Endothelial cell of umbilical vein (primary cell): Measurements from ENCODE around the gene ADM5. TPM values are rescaled to one million over a fixed set of nuclear protein-coding genes. Genes with fewer than 3 reads are reported as not detected.

Source experiments
- BruUV-seq: library from RNA; stranded (reverse); fragments of 400-500 nt; replicated peaks from 2 replicates; lab custom pipeline; 2021; lab: Mats Ljungman, UMichigan
- CTCF ChIA-PET: fragments of 300-600, 350-600 bp; sonication (Branson Sonifier 250); formaldehyde crosslinking; loops from one replicate; lab custom pipeline; 2021; ENCODE audit warnings: antibody characterized with exemption, inconsistent platforms; lab: Charles Lee
- POLR2A ChIA-PET: fragments of 300-600, 350-600 bp; sonication (Branson Sonifier 250); formaldehyde crosslinking; loops from one replicate; lab custom pipeline; 2021; ENCODE audit warnings: antibody characterized with exemption, inconsistent platforms; lab: Charles Lee
- DNase-seq: peaks from one replicate; pipeline ENCODE4 v3.0.0-alpha.2; 2011; ENCODE audit warnings: low read depth, low spot score
- FAIRE-seq: peaks from 2 replicates; lab custom pipeline; 2011; peaks lifted over from hg19 to GRCh38; lab: Jason Lieb, UNC
- H2AFZ ChIP-seq: 2 replicates; pipeline ENCODE4 v1.6.0; 2012; ENCODE audit warnings: low read depth, low read length, control low read depth, inconsistent platforms
- H3K27ac ChIP-seq: 2 replicates; pipeline ENCODE4 v1.5.1; 2011; ENCODE audit warnings: low read depth, mild to moderate bottlenecking, control low read depth, low read length, moderate library complexity; ENCODE audit not compliant: insufficient read depth
- H3K27me3 ChIP-seq, 2 experiments: 2 replicates each; pipeline versions ENCODE4 v1.6.0 to v1.6.1; 2011; ENCODE audit warnings: low read length in 2 of 2, mixed read lengths in 1 of 2; ENCODE audit not compliant: control insufficient read depth in 2 of 2, insufficient read depth in 2 of 2
- H3K36me3 ChIP-seq, 2 experiments: 2 replicates in 1 of 2; 3 replicates in 1 of 2; pipeline ENCODE4 v1.5.1; 2011; ENCODE audit warnings: low read length in 2 of 2, mild to moderate bottlenecking in 1 of 2, moderate library complexity in 1 of 2; ENCODE audit not compliant: control insufficient read depth in 2 of 2, insufficient read depth in 2 of 2; ENCODE audit errors: extremely low read depth in 1 of 2
- H3K4me1 ChIP-seq: 3 replicates; pipeline ENCODE4 v1.5.1; 2011; ENCODE audit warnings: mild to moderate bottlenecking, low read length; ENCODE audit not compliant: control insufficient read depth, insufficient read depth; ENCODE audit errors: extremely low read depth
- H3K4me2 ChIP-seq: 2 replicates; pipeline ENCODE4 v1.6.1; 2011; ENCODE audit warnings: low read length, control low read depth, mixed read lengths; ENCODE audit not compliant: insufficient read depth
- H3K4me3 ChIP-seq, 3 experiments: fragments of 200-600 bp in 1 of 3; sonication (generic), shearing (Covaris generic) in 1 of 3; replicated peaks in 1 of 3; 2 replicates each; pipeline ENCODE4 v1.5.1; 2011 to 2016; ENCODE audit warnings: control low read depth in 3 of 3, low read length in 3 of 3, mild to moderate bottlenecking in 2 of 3, inconsistent platforms in 1 of 3, low read depth in 1 of 3, moderate library complexity in 1 of 3; ENCODE audit not compliant: insufficient read depth in 1 of 3
- H3K79me2 ChIP-seq: 2 replicates; pipeline ENCODE4 v1.6.0; 2012; ENCODE audit warnings: low read length, inconsistent platforms; ENCODE audit not compliant: control insufficient read depth, insufficient read depth
- H3K9ac ChIP-seq: replicated peaks from 2 replicates; pipeline ENCODE3; 2011; ENCODE audit warnings: low read length, control low read depth; ENCODE audit not compliant: insufficient read depth; ENCODE audit errors: extremely low read depth
- H3K9me1 ChIP-seq: replicated peaks from 3 replicates; pipeline ENCODE4 v1.6.0; 2011; ENCODE audit warnings: mild to moderate bottlenecking, low read length; ENCODE audit not compliant: control insufficient read depth, insufficient read depth; ENCODE audit errors: extremely low read depth
- H3K9me3 ChIP-seq: replicated peaks from 2 replicates; pipeline ENCODE4 v1.5.1; 2012; ENCODE audit warnings: low read length, inconsistent platforms; ENCODE audit not compliant: control insufficient read depth, insufficient read depth
- H4K20me1 ChIP-seq: replicated peaks from 2 replicates; pipeline ENCODE3; 2011; ENCODE audit warnings: mild to moderate bottlenecking, low read length; ENCODE audit not compliant: control insufficient read depth, insufficient read depth; ENCODE audit errors: extremely low read depth
- CTCF ChIP-seq, 2 donors: IDR thresholded peaks; 1 replicate in 1 of 2; 2 replicates in 1 of 2; pipeline ENCODE4 v1.5.1; 2011; ENCODE audit warnings: low read length in 2 of 2, mild to moderate bottlenecking in 2 of 2, moderate library complexity in 2 of 2, control low read depth in 1 of 2, inconsistent platforms in 1 of 2, low read depth in 1 of 2; ENCODE audit not compliant: insufficient read depth in 1 of 2; ENCODE audit errors: extremely low read depth in 1 of 2
- EZH2 ChIP-seq: IDR thresholded peaks from 2 replicates; pipeline ENCODE4 v1.6.1; 2012; ENCODE audit warnings: borderline replicate concordance, low read depth, mild to moderate bottlenecking, moderate library complexity, low read length, inconsistent platforms; ENCODE audit not compliant: severe bottlenecking
- FOS ChIP-seq: IDR thresholded peaks from 2 replicates; pipeline ENCODE4 v1.6.1; 2011; ENCODE audit warnings: mild to moderate bottlenecking, low read length, moderate library complexity, borderline replicate concordance; ENCODE audit not compliant: insufficient read depth
- GATA2 ChIP-seq: IDR thresholded peaks from 2 replicates; pipeline ENCODE4 v1.7.0; 2011; ENCODE audit warnings: low read depth, mild to moderate bottlenecking, moderate library complexity, mixed read lengths, low read length; ENCODE audit not compliant: insufficient read length, insufficient read depth
- JUN ChIP-seq: IDR thresholded peaks from 2 replicates; pipeline ENCODE4 v1.6.1; 2011; ENCODE audit warnings: borderline replicate concordance, low read depth; ENCODE audit not compliant: insufficient read length, insufficient read depth
- MAX ChIP-seq: IDR thresholded peaks from 2 replicates; pipeline ENCODE4 v1.6.1; 2011; ENCODE audit not compliant: insufficient read depth, insufficient read length
- MYC ChIP-seq: IDR thresholded peaks from one replicate; pipeline ENCODE4 v1.6.1; 2011; ENCODE audit warnings: mild to moderate bottlenecking, low read depth, low read length
- POLR2A ChIP-seq: IDR thresholded peaks from 2 replicates; pipeline ENCODE4 v1.6.1; 2012; ENCODE audit warnings: low read depth, mild to moderate bottlenecking, control low read depth, low read length
- POLR2AphosphoS5 ChIP-seq: IDR thresholded peaks from 2 replicates; pipeline ENCODE4 v1.6.1; 2012; ENCODE audit warnings: low read depth, mild to moderate bottlenecking, control low read depth, low read length, moderate library complexity; ENCODE audit not compliant: insufficient read depth
- dilution Hi-C: fragments of 300-500 bp; cut with MboI; formaldehyde crosslinking; loops from one replicate; pipeline ENCODE4 v1.15.0; 2019; ENCODE audit warnings: low sequenced_read_pairs; ENCODE audit not compliant: extremely low pct_ligation_motif_present
- intact Hi-C: fragments of 100-400 bp; cut with micrococcal nuclease; formaldehyde crosslinking; loops from one replicate; pipeline ENCODE4 v1.10.0; 2022
- polyA plus RNA-seq, 4 experiments: library from polyadenylated mRNA; depleted of rRNA in 3 of 4; stranded (reverse) in 3 of 4; unstranded in 1 of 4; fragments of >200 nt; gene quantifications; 2 replicates each; pipeline versions ENCODE4 v1.2.1 to v1.2.3, GENCODE V29; 2011 to 2012; ENCODE audit warnings: missing spikeins in 1 of 4
- total RNA-seq: library from RNA; stranded (reverse); gene quantifications from 2 replicates; pipeline ENCODE4 v1.2.3, GENCODE V29; 2021

Gene ADM5
- total and polyA plus RNA-seq, 2 donors (not counting 3 experiments of a cell fraction or from before 2014, with no cell fraction given) = 3.3 to 4.4 TPM

- peak; percentile 38 for FAIRE-seq
- Histone ChIP-seq H3K27ac (peak within 1 kb of the TSS; percentile 95), H3K4me1 (peaks cover 23% of the 10 kb centered on the region), H3K4me3 (peak within 1 kb of the TSS; percentile 69 to 97 (median 78)), H3K9me3 (no peaks in the 10 kb centered on the region), H3K4me2 (peak within 1 kb of the TSS; percentile 95), H3K79me2 (peaks cover 45% of the 10 kb centered on the region), H2AFZ (peak within 1 kb of the TSS; percentile 83), H3K27me3 (no peaks in the 10 kb centered on the region), H3K9ac (peak within 1 kb of the TSS; percentile 93), H4K20me1 (no peaks in the 10 kb centered on the region), H3K36me3 (peaks cover 7% of the 10 kb centered on the region in 2 experiments), H3K9me1 (no peaks in the 10 kb centered on the region)
- dilution Hi-C loops = no loop called here
- no peak for DNase-seq
- intact Hi-C loops = loop anchor here (2.0 to 5.0 kb wide), 2 partner anchors 63 to 190 kb away; partner anchors contain the start of gene PNKP
- TF ChIP-seq EZH2 (no peak), FOS (no peak), MYC (peak; percentile 49), JUN (no peak), POLR2AphosphoS5 (peak; percentile 84), CTCF (IDR thresholded peaks at IDR 0.05; ENCODE audit: extremely low read depth in 1 of 2, insufficient read depth in 1 of 2, low read depth in 1 of 2, low read length in 2 of 2) (no peak), MAX (peak; percentile 75), GATA2 (no peak), POLR2A (peak; percentile 89)
- no TSS peak for BruUV-seq
- ChIA-PET POLR2A (interaction anchor here (0.6 to 3.0 kb wide), 5 partner anchors 35 to 189 kb away, joined by 3 to 15 read pairs (median 5); partner anchors contain the start of genes RRAS and SCAF1), CTCF (interaction anchor here (1.2 to 3.2 kb wide), 7 partner anchors 12 to 174 kb away, joined by 3 to 15 read pairs (median 5); partner anchors contain the start of genes BCL2L12, FUZ, IRF3 and SCAF1)
These were observed 12.0 kb upstream of the ADM5 start, which contains the start of gene PRMT1 for GRCh38 chr19:49677231-49677900. Gene PRMT1, plus strand, starts transcription at chr19:49677271. Its CDS starts 10 bp downstream, at chr19:49677281.
